GM12864 (cell line): ENCODE measurements around the gene UNC13A.

Experiments
- DNase-seq: peaks from one replicate; pipeline ENCODE4 v3.0.0-alpha.2; 2011; ENCODE audit warnings: low read depth
- H3K4me3 ChIP-seq: 2 replicates; pipeline ENCODE4 v1.5.1; 2011; ENCODE audit warnings: mild to moderate bottlenecking, low read depth, low read length, control low read depth
- TF ChIP-seq, protein P1 (sequence below): IDR thresholded peaks from 2 replicates; pipeline ENCODE4 v1.5.1; 2011; ENCODE audit warnings: low read depth, mild to moderate bottlenecking, moderate library complexity, low read length, control low read depth, inconsistent platforms; ENCODE audit errors: missing control alignments

The UNC13A gene

DNA sequence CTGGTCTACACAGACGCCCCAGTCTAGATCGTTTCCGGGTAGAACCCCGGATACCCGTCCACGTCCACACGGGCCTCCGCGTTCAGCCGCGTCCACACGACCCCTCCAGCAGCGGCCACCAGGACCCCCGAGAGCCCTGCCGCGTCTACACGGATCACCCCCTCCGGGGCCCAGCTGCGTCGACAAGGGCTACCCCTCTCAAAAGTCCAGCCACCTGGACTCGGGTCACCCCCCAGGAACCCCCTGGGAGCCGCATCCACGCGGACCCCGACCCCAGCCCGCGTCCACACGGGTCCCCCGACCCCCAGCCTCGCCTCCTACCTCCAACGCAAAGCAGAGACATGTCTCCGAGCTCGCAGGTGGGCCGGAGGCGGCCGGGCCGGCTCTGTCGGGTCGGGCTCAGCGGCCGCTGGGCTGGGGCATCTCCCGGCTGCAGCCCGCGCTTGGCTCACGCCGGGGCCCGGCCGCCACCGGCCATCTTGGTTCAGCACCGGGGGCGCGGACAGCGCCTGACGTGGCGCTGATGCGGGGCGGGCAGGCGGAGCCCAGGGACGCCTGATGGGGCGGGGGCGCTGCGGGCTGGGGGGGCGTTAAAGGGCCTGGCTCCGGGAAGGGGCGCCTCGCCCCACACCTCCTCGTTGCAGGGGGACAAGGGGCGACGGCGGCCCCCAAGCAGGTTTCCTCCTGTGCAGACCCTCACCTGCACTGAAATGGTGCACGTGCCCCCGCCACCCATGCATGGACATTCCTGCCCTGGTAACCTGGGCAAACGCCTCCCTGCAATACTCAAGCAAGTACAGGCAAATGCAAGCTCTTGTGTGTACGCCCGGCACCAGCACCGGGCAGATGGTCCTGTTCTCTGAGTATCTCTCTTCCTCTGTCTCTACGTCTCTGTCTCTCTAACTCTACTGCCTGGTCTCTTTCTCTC, at the start of gene UNC13A:
UNC13A (minus strand) TSS at position 498 of the 928 bp plus-strand sequence; CDS start at position 343, 155 bp downstream.
- no peak within 1 kb of the TSS for H3K4me3 ChIP-seq
- no peak for DNase-seq
- TF ChIP-seq, protein P1, sequence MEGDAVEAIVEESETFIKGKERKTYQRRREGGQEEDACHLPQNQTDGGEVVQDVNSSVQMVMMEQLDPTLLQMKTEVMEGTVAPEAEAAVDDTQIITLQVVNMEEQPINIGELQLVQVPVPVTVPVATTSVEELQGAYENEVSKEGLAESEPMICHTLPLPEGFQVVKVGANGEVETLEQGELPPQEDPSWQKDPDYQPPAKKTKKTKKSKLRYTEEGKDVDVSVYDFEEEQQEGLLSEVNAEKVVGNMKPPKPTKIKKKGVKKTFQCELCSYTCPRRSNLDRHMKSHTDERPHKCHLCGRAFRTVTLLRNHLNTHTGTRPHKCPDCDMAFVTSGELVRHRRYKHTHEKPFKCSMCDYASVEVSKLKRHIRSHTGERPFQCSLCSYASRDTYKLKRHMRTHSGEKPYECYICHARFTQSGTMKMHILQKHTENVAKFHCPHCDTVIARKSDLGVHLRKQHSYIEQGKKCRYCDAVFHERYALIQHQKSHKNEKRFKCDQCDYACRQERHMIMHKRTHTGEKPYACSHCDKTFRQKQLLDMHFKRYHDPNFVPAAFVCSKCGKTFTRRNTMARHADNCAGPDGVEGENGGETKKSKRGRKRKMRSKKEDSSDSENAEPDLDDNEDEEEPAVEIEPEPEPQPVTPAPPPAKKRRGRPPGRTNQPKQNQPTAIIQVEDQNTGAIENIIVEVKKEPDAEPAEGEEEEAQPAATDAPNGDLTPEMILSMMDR = no peak

DNA sequence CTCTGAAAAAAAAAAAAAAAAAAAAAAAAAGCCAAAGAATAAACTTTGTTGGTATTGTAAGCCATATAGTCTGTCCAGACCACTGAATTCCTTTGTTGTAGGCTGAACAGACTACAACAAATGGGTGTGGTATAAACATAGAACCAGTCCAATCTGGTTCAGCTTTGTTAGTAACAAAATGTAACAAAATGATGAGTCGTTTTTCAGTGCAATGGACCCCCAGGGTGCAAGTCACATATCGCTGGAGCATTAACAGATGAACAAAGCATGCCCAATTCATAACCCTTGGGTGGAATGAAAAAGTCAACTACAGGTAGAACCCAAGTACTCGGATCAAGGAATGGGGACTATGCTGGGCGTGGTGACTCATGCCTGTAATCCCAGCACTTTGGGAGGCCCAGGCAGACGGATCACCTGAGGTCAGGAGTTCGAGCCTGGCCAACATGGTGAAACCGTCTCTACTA, 49.6 kb upstream of the UNC13A start:
- H3K4me3 ChIP-seq = no peak overlapping the region

GRCh38 chr19:17735410-17735809, 47.3 kb upstream of the UNC13A start:
- no peak overlapping the region for H3K4me3 ChIP-seq
- TF ChIP-seq, protein P1 = no peak
- no peak for DNase-seq

More for the DNA sequence above, 49.6 kb upstream of the UNC13A start:
- DNase-seq = no peak
- TF ChIP-seq, protein P1 = no peak

DNA sequence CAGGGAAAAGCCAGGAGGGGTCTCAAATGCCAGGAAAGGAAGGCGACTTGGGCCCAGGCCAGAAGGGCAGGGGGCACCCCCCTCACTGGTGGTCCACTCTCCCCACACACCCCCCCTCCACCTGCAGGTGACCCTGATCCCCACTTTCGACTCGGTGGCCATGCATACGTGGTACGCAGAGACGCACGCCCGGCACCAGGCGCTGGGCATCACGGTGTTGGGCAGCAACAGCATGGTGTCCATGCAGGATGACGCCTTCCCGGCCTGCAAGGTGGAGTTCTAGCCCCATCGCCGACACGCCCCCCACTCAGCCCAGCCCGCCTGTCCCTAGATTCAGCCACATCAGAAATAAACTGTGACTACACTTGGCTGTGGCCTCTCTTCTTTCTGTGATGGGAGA, 46.0 kb upstream of the UNC13A start:
- TF ChIP-seq, protein P1 = no peak
- no peak for DNase-seq
- no peak overlapping the region for H3K4me3 ChIP-seq

GRCh38 chr19:17733127-17733526, 45.0 kb upstream of the UNC13A start:
- no peak for DNase-seq
- H3K4me3 ChIP-seq = no peak overlapping the region
- TF ChIP-seq, protein P1 = no peak

GRCh38 chr19:17727843-17728242, 39.7 kb upstream of the UNC13A start:
- TF ChIP-seq, protein P1 = no peak
- no peak overlapping the region for H3K4me3 ChIP-seq
- no peak for DNase-seq
